GM19438 (cell line): ENCODE results near the gene ATP12A.

Experiments
- ATAC-seq: cut with Tn5 transposase; IDR thresholded peaks from one replicate; pipeline ENCODE4 v1.9.1; 2021; ENCODE audit warnings: low read depth; ENCODE audit not compliant: unreplicated experiment

ATP12A gene

DNA sequence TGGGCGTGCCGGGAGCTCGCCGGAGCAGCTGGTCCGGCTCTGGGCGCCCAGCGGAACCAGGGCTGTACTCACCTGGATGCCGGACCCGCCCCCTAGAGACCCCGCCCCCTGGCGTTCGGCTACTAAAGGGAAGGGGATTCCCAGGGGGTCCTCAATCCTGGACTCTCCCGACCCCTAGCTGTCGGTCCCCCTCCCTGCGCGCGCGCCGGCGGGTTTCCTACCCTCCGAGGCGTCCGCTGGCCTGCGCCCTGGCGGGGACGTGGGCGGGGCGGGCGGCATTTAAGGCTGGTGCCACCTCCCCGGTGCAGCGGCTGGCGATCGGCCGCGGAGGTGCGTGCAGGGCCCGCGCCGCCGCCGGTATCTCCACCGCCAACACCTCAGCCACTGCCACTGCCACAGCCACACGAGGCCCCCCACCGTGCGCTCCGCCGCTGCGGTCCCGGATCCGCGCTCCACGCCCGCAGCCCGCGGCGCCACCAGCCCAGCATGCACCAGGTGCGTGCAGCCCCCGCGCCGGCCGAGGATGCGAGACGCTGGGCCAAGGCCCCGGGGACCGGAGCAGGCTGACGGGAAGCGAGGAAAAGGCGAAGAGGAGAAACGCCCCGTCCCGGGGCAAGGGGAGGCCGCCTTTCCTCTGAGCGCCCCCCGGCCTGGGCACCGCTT lies at the start of gene ATP12A:
Gene ATP12A (plus strand): TSS at position 151 of the 663 bp plus-strand sequence. CDS start 336 bp downstream, at position 487.
- no peak for ATAC-seq

DNA sequence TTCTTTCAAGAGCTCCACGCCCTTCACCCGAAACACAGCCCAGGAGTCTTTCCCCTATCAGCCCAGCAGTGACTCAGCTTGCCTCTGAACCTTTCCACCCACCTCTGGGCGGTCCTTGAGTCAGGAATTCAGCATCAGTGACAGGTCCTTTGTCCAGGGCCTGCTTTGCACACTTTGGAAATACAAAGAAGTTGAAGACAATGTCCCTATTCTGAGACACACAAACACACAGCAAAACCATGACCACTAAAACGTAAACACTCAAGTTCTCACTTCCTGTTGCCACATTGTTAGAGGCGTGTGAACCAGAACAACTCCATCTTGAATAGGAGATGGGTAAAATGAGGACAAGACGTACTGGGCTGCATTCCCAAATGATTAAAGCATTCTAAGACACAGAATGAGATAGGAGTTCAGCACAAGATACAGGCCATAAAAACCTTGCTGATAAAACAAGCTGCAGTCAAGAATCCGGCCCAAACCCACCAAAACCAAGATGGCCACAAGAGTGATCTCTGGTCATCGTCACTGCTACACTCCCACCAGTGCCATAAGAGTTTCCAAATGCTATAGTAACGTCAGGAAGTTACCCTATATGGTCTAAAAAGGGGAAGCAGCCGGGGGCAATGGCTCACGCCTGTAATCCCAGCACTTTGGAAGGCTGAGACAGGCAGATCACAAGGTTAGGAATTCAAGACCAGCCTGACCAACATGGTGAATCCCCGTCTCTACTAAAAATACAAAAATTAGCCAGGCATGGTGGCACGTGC lies 49.2 kb upstream of the ATP12A start:
- no peak for ATAC-seq

DNA sequence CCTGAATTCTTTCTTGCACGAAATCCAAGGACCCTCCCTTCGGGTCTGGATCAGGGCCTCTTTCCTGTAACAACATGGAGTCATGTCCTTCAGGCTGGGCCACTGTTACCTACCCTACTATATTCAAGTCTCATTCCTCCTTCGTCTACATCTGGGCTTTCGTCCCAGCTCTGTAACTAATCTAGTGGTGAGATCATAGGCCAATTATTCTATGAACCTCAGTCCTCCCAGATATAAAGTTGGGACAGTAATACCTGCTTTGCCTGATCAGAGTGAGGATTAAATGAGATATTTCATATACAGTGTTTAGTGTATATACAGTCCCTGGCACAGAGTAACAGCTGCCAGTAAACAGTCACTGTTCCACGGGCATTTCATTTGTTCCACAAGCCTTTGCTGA lies 48.3 kb upstream of the ATP12A start:
- ATAC-seq: no peak

DNA sequence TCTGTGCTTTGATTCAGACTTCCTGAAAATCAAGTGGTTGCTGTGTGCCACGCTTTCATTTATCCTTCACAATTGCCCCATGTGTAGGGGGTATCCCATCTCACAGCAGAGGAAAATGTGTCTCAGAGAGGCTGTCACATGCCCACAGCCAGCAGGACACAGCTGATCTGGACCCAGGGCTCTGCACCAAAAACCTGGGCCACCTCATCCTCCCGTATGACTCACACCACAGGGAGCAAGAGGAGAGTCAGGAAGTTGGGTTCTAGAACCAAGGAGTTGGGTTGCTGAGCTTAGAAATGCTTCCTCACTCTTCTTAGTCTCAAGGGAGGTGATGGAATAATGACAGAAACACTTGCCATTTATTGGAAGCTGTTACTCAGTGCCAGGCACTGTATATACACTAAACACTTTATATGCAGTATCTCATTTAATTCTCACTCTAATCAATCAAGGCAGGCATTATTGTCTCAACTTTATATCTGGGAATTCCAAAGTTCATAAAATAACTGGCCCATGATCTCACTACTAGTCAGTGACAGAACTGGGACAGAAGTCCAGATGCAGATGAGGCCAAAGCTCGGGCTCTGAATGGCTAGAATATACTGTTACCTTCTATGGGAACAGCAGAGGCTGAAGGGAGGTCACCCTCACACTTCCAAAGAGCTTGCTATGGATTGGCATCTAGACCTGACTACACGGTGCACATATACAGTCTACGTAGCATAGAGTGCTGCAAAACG lies 47.7 kb upstream of the ATP12A start:
- ATAC-seq: no peak

DNA sequence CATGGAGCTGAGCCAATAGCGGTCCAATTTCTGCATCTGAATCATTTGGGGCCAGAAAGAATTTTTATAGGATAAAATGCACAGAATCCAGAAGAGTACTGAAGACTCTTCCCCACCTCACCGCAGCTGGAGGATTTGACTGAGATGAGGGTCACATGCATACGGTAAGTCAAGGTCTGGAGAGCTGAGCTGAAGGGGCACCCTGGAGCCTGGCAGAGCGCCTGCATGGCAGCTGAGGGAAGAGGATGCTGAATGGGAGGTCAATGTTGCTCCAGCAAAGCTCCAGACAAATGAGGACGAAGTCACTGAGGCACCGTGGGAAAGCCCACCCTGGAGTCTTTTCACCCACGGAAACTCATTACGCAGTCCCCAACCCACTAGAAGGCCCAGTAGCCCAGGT lies 43.4 kb upstream of the ATP12A start:
- ATAC-seq: no peak

DNA sequence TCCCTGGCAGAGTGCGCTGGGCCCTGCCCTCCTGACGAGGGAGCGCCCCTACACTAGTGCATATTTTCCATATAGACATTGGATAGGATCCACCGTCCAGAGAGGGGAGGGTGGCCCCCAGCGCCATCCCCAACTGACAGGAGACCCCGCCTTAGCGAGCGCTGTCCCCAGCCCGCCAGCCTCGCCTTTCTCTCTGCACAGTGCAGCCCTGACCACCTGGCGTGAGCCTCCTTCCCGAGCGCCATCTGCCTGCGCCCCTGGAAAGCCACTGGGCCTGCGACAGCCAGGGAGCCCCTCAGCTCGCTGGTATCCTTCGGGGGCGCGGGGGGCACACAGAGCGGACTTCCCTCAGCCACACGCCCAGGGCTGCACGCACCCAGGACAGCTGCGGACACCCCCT lies 42.1 kb upstream of the ATP12A start:
- no peak for ATAC-seq

DNA sequence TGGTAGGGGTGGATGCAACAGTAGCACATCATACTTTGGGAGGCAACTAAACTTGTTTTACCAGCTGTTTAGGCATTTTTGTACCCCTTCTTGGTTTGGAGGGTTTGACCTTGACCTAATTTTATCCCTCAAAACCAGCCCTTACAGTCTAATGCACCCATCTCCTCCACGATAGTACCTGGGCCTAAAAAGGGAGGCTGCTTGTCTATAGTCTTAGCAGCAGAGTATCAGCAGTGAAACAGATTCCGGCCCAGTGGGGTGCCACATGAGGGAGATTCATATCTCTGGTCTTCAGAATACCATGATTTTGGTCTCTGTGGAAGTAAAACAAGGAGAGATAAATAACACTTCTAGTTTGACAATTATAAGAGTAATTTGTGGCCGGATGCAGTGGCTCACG lies 39.5 kb upstream of the ATP12A start:
- no peak for ATAC-seq

DNA sequence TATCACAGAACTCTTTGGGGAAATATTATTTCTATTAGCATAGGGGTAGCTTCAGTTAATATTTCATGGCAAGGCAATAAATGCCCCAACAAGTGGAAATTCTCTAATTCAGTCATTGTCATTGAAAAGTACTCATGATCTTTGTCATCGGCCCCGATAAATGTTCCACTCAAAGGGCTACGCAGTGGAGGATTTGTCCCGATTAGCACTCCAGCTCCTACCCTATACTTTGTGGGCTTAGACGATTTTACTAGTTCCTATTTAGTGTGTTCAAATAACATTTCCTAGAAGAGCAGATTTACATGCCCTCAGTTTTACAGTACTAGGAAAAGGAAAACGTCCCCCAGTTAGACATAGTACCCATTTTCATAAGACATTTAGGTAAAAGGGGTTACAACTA lies 38.0 kb upstream of the ATP12A start:
- ATAC-seq: no peak

DNA sequence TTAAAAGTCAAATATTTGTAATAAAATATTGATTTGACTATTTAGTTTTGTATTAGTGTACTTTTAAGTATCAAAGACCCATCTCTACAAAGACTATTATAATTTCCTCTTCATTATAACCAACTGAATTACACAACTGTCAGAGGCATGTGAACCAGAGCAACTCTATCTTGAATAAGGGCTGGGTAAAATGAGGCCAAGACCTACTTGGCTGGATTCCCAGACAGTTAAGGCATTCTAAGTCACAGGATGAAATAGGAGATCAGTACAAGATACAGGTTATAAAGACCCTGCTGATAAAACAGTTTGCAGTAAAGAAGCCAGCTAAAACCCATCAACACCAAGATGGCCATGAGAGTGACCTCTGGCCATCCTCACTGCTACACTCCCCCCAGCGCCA lies 36.2 kb upstream of the ATP12A start:
- ATAC-seq: no peak

DNA sequence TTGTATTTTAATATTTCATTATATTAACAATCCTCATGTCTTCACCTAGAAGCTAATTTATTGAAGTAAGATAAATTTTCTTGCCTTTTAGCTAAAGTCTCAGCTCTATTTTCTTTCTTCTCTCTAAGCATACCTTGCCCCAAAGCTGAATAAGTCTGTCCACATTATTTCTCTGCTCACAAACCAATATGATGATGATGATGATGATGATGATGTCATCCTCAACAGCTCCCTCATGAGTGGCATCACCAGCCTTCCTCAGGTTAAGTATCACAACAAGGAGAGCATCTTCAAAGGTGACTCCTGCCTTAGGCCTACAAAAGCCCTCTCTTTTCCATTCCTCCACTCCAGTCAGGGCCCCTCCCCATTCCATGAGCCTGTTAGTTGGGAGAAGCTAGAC lies 31.9 kb upstream of the ATP12A start:
- no peak for ATAC-seq

DNA sequence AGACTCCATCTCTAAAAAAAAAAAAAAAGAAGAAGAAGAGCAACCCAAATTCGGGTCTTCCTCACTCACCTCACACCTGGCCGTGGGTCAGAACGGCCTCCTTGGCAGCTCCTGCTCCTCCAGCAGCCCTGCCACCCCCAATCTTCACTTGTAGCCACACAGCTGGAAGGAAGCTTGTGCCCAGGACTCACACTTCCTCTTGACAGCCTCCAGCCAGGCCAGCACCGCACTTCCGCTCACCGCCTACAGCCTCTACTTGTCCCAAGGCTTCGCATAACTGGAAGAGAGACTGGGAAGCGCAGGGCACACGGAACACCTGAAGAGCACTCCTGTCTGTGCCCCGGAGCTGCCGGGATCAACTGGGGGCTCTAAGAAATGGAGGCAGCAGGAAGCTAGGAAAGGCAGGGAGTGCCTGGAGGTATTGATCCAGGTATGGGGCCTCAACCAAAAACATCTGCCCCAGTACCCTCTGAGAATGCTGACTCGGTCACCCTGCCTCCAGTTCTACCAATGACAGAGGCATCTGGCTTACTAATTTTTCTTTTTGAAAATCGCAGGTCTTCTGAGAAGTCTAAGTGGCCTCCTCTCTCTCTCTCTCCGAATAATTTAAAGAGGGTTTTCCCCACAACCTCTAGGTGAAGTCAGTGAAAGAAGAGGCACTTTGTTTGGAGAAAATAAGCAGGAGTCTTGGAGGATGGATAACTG lies 31.1 kb upstream of the ATP12A start:
- ATAC-seq: no peak

DNA sequence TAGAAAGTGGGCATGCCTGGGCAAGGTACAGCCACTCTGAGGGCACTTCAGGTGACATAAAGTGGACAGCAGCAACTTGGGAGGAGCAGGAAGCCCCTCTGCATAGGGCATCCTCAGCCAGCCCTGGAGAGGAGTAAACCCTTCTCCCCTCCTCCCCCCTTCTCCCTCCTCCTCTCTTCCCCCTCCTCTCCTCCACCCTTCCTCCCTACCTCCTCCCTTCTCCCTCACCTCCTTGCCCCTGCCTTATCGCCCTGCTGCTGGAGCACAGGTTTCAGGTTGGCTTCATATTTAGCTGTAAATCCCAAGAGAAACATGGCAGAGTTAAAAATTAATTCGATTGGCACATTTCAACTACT lies 30.5 kb upstream of the ATP12A start:
- no peak for ATAC-seq

DNA sequence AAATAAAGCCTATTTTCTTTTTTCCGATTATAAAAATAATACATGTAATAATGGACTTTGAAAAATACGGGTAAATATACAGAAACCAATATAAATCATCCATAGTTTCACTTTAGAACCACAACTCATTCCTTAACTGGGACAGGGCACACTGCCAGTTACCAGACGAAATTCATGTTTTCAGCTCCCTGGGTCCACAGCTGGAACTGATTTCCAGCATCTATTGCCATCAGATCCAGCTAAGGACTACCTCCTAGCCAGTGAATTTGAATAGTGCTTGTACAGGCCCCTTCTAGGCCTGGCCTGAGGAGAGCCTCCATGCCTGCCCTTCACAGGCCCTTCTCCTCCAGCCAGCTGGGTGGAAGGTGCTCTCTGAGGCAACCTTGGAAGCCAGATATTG lies 30.0 kb upstream of the ATP12A start:
- no peak for ATAC-seq

DNA sequence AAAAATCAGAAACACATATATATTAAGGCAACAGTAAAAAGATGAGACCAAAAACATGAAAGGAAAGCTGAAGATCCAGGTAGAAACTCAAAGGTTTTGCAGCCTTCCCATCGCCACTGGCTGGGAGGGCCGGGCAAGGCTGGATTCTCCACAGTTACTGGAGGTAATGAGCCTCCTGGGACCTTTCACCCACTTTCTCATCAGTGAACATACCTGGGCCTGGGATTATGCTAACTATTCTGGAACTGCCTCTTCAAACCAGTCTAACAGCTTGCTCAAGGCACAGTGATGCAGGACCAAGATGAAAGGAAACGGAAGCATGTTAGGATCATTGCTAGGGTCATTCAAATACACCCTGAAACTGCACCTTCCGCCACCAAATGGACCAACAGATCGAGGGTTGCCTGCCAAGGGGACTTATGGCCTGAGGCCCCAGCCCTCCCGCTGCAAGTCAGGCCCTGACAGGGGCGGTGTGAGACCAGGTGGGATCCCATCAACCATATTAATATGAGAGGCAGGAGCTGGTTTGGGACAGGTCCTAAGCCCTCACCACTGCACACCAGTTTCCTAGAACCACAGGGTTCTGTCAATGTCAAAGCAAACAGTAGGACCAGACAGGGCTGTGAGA lies 28.4 kb upstream of the ATP12A start:
- no peak for ATAC-seq

DNA sequence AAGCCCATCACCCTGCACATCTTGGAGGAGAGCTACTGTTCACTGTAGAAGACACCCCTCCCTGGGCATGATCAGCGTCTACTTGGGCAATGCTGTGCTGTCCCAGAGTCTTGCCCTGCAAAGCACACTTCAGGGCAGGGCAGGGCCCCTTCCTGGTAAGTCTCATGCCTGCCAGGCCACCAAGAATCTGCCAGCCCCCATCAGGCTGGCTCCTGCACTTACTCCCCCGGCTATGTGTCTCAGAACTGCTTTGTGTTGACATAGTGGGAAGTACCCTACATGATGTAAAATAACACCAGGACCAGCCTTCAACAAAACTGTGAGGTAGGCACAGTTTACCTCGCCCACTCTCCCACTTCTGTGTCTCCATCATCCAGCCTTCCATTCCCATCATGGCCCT lies 27.8 kb upstream of the ATP12A start:
- no peak for ATAC-seq

DNA sequence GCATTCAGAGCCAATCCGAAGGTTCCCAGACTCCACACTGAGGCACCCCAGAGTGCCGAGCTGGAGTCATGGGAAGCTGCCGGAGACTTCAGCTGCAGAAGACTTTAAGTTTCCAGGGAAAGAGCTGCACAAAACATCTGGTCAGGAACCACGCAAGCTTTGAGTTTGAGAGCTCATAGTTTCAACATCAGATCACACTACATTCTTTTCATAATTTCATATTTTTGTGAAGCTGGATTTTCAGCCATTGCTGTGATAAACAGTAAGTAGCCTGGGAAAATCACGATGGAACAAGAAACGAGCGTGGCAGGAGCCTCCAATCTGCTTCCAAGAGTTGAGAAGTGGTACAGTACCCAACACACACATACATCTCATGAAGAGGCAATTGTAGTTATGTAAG lies 25.5 kb upstream of the ATP12A start:
- no peak for ATAC-seq

DNA sequence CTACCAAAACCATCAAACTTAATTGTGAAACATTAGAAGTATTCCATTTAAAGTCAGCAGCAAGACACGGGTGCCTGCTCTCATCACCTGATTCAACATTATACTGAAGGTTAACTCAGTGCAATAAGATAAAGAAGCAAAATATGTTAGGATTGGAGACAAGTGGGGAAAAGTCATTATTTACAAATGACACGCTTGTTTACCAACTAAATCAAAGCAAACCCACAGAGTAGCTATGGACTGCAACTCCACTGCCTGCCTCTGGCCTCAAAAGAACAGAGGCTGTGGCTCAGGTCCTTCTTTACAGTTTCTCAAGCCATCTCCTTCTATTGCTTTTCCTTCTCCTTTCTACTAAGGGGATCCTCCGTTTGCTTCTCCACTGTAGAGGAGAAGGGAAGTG lies 21.0 kb upstream of the ATP12A start:
- ATAC-seq: no peak

DNA sequence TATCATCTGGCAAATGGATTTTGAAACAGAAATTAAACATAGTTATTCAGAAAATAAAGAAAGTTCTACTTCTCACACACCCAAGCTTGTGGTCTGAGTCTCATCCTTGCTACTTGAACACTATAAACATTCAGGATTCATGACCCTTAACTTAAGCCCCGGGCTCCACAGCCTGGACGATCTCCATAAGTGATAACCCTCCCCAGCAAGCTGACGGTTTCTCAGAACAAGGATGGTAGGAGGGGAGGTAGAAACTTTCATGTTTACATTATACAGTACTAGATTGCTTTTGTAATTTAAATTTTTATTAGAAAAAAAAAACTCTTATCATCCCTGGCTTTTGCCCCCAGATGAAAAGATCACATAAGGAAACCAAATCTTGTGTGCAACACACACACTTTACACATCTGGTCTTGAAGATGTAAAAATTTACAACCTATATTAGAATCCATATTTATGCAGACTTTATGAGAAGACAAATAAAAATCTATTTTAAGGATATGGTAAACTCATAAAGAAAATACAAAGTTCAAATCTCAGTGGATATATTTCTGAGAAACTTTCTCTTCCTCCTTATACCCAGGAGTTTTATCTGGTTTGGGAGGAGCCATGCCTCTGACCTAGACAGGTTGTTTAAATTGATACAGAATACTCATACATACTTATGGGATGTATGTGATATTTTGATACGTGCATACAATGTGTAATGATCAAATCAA lies 20.0 kb upstream of the ATP12A start:
- no peak for ATAC-seq

DNA sequence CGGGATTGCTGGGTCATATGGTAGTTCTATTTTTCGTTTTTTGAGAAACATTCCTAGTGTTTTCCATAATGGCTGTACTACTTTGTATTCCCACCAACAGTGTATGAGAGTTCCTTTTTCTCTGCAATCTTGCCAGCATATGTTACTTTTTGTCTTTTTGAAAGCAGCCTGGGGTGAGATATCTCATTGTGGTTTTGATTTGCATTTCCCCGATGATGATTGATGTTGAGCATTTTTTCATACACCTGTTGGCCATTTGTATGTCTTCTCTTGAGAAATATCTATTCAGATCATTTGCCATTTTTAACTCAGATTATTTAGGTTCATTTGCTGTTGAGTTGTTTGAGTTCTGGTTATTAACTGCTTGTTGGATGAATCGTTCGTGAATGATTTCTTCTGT lies 18.5 kb upstream of the ATP12A start:
- ATAC-seq: no peak
